RWPE2 (cell line): ENCODE results near the gene EPO.
A peak's percentile ranks its signal among the peaks of the same experiment; 100 is the strongest.
"Not testable (repeated sequence)": the region's sequence is repeated elsewhere in the genome, so short reads cannot be mapped to it uniquely, and the experiment has no call there.

Experiments used
- ATAC-seq: fragments of 200-7000 bp; cut with Tn5 transposase; 3 replicates; pipeline ENCODE4 v1.9.1; 2021; ENCODE audit warnings: low read depth
- DNase-seq: peaks from one replicate; pipeline ENCODE4 v3.0.0-alpha.2; 2020; ENCODE audit warnings: low spot score
- H3K27ac ChIP-seq: fragments of 450-650 bp; 2 replicates; pipeline ENCODE4 v1.5.1; 2017; ENCODE audit warnings: mild to moderate bottlenecking; ENCODE audit not compliant: poor library complexity, severe bottlenecking
- H3K27me3 ChIP-seq: fragments of 250-450 bp; sonication (Bioruptor Pico); 2 replicates; pipeline ENCODE4 v1.5.1; 2021; ENCODE audit warnings: mild to moderate bottlenecking, moderate library complexity; ENCODE audit not compliant: insufficient read depth, poor library complexity, severe bottlenecking
- H3K36me3 ChIP-seq: fragments of 250-450 bp; sonication (Bioruptor Pico); 2 replicates; pipeline ENCODE4 v1.5.1; 2020; ENCODE audit warnings: low read depth, mild to moderate bottlenecking, moderate library complexity
- H3K4me1 ChIP-seq: fragments of 250-450 bp; sonication (Bioruptor Pico); 2 replicates; pipeline ENCODE4 v1.5.1; 2021; ENCODE audit warnings: mild to moderate bottlenecking, moderate library complexity; ENCODE audit not compliant: insufficient read depth, poor library complexity, severe bottlenecking
- H3K4me3 ChIP-seq: fragments of 250-450 bp; sonication (Bioruptor Pico); 2 replicates; pipeline ENCODE4 v1.5.1; 2021; ENCODE audit warnings: mild to moderate bottlenecking, moderate library complexity; ENCODE audit not compliant: severe bottlenecking
- H3K9me3 ChIP-seq: fragments of 250-450 bp; sonication (Bioruptor Pico); 2 replicates; pipeline ENCODE4 v1.5.1; 2021; ENCODE audit warnings: mild to moderate bottlenecking, moderate library complexity; ENCODE audit not compliant: severe bottlenecking
- TF ChIP-seq, protein P1 (sequence below): fragments of 450-650 bp; IDR thresholded peaks from one replicate; pipeline ENCODE4 v1.5.1; 2017; ENCODE audit warnings: mild to moderate bottlenecking, moderate library complexity; ENCODE audit not compliant: poor library complexity, severe bottlenecking

The EPO gene

DNA sequence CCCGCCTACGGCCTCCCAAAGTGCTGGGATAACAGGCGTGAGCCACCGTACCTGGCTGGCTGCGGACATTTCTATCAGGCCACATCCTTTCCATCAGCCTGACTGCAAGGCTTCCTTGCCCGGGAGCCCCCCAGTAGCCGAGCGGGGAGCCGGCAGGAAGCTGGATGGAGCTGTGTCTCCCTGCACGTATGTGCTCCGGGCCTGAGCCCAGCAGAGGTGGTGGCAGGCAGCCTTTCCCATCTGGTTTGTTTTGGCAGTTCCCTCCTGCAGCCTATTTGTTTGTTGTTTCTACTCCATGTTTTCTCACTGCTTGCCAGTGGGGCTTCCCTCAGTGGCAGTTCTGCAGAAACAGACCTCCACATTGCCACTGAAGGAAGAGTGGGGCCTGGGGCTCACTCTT lies 8.9 kb upstream of the EPO start:
- Histone ChIP-seq H3K4me3 (no peak overlapping the region), H3K36me3 (peaks cover 12% of the 10 kb centered on the region), H3K9me3 (no peaks in the 10 kb centered on the region), H3K4me1 (no peaks in the 10 kb centered on the region), H3K27me3 (no peaks in the 10 kb centered on the region), H3K27ac (no peak overlapping the region)
- ATAC-seq (no peak), DNase-seq (no peak)
- TF ChIP-seq, protein P1, sequence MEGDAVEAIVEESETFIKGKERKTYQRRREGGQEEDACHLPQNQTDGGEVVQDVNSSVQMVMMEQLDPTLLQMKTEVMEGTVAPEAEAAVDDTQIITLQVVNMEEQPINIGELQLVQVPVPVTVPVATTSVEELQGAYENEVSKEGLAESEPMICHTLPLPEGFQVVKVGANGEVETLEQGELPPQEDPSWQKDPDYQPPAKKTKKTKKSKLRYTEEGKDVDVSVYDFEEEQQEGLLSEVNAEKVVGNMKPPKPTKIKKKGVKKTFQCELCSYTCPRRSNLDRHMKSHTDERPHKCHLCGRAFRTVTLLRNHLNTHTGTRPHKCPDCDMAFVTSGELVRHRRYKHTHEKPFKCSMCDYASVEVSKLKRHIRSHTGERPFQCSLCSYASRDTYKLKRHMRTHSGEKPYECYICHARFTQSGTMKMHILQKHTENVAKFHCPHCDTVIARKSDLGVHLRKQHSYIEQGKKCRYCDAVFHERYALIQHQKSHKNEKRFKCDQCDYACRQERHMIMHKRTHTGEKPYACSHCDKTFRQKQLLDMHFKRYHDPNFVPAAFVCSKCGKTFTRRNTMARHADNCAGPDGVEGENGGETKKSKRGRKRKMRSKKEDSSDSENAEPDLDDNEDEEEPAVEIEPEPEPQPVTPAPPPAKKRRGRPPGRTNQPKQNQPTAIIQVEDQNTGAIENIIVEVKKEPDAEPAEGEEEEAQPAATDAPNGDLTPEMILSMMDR, result no peak

DNA sequence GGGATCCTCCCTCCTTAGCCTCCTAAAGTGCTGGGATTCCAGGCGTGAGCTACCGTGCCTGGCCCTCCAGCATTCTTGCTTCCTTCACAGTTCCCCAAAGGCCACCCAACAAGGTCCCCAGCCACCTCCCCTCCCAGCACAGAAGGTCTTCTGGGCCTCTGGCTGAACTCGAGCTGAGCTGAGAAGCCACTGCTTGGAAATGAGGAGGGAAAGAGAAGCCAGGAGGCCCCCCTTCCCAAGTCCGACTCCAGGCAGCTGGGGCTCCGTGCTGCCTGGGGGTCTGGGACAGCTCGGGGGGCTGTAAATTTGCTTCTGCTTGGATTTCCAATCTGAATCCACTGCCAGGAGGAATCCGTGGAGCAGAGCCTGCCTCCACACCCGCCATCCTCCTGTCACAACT lies 5.5 kb upstream of the EPO start:
- DNase-seq (no peak), ATAC-seq (no peak)
- Histone ChIP-seq H3K4me1 (no peaks in the 10 kb centered on the region), H3K9me3 (no peaks in the 10 kb centered on the region), H3K27me3 (peaks cover 5% of the 10 kb centered on the region), H3K36me3 (no peaks in the 10 kb centered on the region), H3K4me3 (no peak overlapping the region), H3K27ac (no peak overlapping the region)
- TF ChIP-seq, protein P1, result no peak

DNA sequence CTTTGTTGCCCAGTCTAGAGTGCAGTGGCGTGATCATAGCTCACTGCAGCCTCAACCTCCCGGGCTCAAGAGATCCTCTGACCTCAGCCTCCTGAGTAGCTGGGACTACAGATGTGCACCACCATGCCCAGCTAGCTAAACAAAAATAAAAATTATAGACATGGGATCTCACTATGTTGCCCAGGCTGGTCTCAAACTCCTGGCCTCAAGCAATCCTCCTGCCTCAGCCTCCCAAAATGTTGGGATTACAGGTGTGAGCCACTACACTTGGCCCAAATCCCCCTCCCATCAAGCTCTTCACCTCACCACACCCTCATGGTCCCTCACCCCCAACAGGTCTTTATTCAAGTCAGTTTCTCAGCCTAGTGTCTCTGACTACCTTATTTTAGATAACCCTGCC lies 3.2 kb upstream of the EPO start:
- ATAC-seq, H3K27ac ChIP-seq, H3K36me3 ChIP-seq, H3K9me3 ChIP-seq, H3K4me1 ChIP-seq, DNase-seq, H3K4me3 ChIP-seq: not testable (repeated sequence)
- peaks cover 20% of the 10 kb centered on the region for H3K27me3 ChIP-seq

DNA sequence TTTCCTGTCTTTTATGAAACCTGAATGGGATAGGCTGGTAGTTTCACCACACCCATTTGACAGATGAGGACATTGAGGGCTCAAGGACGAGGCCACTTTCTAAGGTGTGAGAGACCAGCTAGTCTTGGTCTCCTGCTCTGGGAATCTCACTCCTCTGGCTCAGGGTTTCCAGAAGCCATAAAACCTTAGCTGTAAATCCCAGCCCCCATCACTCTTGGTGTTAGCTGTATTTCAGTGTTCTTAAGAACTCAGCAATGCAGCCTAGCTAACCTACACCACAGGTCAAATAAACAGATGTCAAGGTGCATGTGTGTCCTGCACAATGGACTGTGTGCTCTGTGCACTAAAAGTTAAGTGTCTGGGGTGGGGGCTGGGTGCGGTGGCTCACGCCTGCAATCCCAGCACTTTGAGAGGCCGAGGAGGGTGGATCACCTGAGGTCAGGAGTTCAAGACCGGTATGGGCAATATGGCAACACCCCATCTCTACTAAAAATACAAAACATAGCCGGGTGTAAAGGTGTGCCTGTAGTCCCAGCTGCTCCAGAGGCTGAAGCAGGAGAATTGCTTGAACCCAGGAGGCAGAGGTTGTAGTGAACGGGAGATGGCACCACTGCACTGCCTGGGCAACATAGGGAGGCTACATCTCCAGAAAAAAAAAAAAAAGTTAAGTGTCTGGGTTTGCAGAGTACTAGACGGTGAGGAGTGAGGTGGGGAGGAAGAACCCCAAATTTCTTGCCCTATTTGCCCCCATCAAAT lies 567 bp upstream of the EPO start:
- H3K4me3 ChIP-seq, result no peak overlapping the region
- TF ChIP-seq, protein P1, result peak; percentile 67
- H3K36me3 ChIP-seq, result no peaks in the 10 kb centered on the region
- no peaks in the 10 kb centered on the region for H3K9me3 ChIP-seq
- ATAC-seq (peak; percentile 68), DNase-seq (no peak)
- H3K4me1 ChIP-seq, result no peaks in the 10 kb centered on the region
- peaks cover 20% of the 10 kb centered on the region for H3K27me3 ChIP-seq
- H3K27ac ChIP-seq, result no peak overlapping the region

DNA sequence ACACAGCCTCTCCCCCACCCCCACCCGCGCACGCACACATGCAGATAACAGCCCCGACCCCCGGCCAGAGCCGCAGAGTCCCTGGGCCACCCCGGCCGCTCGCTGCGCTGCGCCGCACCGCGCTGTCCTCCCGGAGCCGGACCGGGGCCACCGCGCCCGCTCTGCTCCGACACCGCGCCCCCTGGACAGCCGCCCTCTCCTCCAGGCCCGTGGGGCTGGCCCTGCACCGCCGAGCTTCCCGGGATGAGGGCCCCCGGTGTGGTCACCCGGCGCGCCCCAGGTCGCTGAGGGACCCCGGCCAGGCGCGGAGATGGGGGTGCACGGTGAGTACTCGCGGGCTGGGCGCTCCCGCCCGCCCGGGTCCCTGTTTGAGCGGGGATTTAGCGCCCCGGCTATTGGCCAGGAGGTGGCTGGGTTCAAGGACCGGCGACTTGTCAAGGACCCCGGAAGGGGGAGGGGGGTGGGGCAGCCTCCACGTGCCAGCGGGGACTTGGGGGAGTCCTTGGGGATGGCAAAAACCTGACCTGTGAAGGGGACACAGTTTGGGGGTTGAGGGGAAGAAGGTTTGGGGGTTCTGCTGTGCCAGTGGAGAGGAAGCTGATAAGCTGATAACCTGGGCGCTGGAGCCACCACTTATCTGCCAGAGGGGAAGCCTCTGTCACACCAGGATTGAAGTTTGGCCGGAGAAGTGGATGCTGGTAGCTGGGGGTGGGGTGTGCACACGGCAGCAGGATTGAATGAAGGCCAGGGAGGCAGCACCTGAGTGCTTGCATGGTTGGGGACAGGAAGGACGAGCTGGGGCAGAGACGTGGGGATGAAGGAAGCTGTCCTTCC lies 620 bp downstream of the EPO start:
- DNase-seq (no peak), ATAC-seq (peak; percentile 27; the same call in 2 of the 3 replicates)
- TF ChIP-seq, protein P1, result no peak
- peaks cover 20% of the 10 kb centered on the region for H3K27me3 ChIP-seq
- no peaks in the 10 kb centered on the region for H3K9me3 ChIP-seq
- no peak overlapping the region for H3K27ac ChIP-seq
- peak overlapping the region; percentile 6 for H3K4me3 ChIP-seq
- no peaks in the 10 kb centered on the region for H3K36me3 ChIP-seq
- no peaks in the 10 kb centered on the region for H3K4me1 ChIP-seq
